GM21717 (cell line): ENCODE results near the gene RAF1.
"Not testable (repeated sequence)": the region's sequence is repeated elsewhere in the genome, so short reads cannot be mapped to it uniquely, and the experiment has no call there.

Experiments used
- ATAC-seq: cut with Tn5 transposase; IDR thresholded peaks from one replicate; pipeline ENCODE4 v1.9.1; 2021; ENCODE audit warnings: mild to moderate bottlenecking, moderate library complexity; ENCODE audit not compliant: unreplicated experiment

Gene RAF1

DNA sequence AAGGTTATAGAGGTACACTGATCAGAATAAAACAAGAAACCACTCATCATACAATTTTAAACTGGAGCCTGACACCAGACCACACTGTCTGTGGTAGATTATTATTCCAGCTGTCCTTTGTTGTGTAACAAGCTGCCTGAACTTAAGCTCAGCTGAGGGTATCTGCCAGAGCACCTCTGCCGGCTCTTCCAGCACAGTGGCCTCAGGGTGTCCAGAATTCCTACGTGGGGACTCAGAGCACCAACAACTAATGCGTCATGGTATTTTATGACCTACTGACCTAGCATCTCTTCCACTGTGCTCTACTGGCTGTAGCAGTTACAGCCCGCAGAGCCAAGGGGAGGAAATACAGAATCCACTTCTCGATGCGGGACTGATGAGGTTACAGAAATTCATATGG lies 15.6 kb upstream of the RAF1 start:
- ATAC-seq = no peak

DNA sequence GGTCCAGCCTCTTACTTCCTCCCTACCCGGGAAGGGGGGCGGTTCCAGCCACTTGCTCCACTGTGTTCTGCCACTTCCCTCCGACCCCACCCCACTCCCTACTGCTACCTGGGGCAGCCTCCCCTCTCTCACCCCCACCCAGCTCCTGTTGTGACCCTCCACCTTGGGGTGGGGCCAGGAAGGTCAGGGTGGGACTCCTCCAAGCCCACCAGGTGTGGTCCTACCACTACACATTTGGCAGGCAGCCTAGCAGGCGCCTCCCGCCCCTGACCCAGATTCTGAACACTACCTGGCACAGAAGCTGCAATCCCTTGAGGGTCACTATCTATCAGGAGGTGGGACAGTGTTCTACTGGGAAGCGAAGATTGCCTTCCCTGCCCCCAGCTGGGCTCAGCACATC lies 13.7 kb upstream of the RAF1 start:
- ATAC-seq = no peak

DNA sequence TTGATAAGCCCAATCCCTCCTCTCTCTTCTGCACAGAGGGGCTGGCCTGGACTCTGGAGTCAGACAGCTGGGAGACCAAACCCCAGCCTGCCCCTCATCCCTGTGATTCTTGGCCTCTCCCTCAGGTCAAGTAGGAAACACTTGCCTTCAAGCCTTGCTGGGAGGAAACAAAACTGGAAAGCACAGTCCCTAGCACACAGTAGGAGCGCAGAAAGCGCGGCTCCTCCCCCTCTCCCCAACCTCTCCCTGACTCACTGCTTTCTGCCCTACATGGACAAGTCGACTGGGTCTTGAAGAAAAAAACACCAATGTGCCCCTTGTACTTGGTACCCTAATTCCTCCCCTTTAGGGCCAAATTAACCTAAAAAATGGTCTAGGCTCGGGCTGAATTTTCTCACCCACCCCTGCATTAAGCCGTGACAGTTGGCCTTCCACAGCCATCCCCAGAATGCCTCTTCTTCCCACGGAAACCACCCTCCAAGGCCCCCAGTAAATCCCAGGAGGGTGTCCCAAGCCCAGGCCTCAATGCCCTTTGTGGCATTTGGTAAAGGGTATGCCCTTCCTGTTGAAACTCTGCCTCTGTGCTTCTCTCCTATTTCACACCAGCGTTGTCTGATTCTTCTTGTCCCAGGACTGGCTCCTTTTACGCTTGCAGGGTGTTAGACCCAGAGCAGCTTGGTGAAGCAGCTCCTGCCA lies 11.3 kb upstream of the RAF1 start:
- ATAC-seq = no peak

DNA sequence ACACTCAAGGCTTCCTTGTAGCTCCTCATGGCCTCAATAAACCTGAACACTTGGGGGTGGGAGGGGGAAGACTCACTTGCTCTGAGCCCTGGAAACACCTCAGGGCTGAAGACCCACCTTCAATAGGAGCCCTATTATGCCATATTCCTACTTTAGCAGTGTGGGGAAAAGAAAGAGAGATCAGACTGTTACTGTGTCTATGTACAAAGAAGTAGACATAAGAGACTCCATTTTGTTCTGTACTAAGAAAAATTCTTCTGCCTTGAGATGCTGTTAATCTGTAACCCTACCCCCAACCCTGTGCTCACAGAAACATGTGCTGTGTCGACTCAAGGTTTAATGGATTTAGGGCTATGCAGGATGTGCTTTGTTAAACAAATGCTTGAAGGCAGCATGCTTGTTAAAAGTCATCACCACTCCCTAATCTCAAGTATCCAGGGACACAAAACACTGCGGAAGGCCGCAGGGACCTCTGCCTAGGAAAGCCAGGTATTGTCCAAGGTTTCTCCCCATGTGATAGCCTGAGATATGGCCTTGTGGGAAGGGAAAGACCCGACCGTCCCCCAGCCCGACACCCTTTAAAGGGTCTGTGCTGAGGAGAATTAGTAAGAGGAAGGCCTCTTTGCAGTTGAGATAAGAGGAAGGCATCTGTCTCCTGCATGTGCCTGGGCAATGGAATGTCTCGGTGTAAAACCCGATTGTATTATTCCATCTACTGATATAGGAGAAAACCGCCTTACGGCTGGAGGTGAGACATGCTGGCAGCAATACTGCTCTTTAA lies 10.2 kb upstream of the RAF1 start:
- not testable (repeated sequence) for ATAC-seq

DNA sequence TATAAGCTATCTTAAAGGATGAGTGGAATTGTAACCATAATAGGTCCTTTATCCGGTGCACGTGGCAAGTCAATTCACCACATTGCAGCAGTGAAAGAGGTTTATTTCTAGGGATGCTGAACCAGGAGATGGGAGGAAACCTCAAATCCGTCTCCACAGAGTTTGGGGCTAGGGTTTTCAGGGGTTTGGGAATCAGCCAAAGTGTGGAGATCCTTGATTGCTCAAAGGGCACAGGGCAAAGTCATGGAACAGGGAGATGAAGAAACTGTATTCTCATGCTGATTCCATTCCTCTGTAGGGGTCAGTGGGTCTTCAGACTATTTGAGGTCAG lies 7.2 kb upstream of the RAF1 start:
- ATAC-seq = no peak

DNA sequence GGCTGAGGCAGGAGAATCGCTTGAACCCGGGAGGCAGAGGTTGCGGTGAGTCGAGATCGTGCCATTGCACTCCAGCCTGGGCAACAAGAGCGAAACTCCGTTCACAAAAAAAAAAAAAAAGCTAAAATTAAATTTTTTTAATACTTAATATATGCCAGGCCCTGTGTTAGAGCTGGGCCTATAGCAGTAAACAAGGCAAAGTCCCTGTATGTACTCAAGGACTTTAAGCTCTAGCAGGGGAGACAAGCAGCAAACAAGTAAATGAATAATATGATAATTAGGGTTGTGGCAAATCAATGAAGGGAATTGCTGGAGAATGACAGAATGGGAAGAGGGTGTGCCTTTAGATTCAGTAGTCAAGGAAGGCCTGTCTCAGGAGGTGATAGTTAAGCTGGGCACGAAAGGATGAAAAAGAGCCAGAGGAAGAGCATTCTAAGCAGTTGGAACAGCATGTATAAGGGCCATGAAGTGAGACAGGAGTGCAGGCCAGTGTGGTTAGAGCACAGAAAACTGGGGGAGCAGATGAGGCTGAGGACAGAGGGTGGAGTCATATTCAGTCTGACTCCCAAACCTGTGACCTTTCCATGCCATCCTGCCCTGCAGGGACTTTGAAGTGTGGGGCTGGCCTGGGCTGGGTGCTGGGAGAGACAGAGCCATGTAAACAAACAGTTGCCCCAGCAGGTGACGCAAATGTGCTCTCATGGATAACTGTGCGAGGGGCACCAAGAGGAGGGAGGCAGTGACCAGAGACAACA lies 6.6 kb upstream of the RAF1 start:
- no peak for ATAC-seq

DNA sequence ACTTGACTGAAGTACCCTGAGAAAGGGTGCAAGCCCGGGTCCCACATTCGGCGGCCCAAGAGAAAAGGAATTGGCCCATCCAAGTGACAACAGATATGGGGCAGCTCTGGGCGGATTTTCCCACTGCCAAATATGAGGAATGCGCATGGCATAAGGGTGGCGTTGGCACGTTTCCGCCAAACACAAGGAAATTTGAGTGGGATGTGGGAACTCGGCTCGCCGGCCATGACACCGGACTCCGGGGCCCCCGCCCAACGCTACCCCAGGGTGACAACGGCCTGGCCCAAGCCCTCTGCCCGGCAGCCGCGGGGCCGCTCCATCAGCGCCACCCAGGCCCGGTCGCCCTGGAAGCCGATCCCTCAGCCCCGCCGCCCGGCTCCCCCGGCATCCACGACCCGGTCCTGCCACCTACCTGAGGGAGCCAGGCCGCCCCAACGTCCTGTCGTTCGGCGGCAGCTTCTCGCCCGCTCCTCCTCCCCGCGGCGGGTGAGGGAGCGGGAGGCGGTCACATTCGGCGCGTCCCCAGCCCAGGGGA lies 449 bp downstream of the RAF1 start:
- ATAC-seq = peak; percentile 30

DNA sequence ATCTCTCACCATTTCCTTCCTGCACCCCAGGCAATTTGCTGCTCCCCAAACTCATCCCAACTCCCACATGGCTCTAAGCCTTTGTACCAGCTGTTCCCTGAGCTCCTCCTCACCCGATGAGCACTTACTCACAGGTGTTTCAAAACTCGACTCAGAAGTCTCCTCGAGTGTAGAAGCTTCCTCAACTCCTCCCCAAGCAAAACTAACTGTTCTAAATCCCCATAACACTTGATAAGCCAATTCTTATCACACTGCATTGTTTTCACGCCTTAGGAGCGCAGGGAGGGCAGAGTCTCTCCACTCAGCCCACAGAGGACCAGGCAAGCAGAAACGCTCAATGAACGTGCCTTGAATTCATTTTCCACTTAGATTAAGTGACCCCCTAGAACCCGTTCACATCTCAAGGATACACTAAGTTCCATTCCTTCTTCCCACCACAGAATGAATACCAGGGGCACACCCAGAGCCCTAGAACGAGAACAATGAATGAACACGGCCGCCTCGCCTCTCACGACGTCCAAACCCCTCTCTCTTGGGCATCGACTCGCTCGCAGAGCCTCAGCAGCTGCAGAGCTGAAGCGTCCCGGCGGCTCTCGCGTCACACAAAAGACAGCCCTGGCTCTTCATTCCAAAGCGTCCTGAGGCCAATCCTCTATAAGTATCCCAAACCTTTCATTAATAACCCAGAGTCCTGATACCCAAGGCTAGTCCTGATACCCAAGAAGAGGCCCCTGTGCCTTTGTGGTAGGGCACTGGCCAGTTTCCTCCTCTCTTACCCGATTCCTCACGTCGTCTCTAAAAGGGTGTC lies 1.1 kb downstream of the RAF1 start:
- peak; percentile 19 for ATAC-seq

DNA sequence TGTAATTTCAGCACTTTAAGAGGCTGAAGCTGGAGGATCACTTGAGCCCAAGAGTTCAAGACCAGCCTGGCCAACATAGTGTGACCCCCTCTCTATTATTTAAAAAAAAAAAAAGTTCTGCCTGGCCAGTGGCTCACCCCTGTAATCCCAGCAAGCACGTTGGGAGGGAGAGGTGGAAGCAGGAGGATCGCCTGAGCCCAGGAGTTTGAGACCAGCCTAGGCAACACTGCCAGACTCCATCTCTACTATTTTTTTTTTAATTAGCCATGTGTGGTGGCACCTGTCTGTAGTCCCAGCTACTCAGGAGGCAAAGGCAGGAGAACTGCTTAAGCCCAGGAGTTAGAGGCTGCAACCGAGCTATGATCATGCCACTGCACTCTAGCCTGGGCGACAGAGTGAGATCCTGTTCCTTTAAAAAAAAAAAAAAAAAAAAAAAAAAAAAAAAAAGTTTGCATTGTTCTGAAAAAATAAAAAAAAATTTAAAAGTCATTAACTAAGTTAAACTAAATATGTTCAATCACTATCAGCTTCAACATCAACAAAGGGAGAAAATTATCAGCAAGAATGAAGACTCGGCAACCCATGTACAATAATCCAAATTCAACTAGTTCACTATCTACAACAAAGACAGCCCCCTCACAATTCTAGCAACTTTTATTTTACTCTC lies 1.9 kb downstream of the RAF1 start:
- ATAC-seq = no peak

DNA sequence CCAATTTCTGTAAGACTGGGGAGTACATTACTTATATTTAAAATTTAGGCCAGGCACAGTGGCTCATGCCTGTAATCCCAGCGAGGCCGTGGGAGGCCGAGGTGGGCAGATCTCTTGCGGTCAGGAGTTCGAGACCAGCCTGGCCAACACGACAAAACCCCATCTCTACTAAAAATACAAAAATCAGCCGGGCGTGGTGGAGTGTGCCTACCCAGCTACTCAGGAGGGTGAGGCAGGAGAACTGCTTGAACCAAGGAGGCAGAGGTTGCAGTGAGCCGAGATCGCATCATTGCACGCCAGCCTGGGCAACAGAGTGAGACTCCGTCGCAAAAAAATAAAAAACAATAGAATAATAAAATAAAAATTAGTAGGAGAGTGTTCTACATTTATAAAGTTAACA lies 2.5 kb downstream of the RAF1 start:
- ATAC-seq = not testable (repeated sequence)

DNA sequence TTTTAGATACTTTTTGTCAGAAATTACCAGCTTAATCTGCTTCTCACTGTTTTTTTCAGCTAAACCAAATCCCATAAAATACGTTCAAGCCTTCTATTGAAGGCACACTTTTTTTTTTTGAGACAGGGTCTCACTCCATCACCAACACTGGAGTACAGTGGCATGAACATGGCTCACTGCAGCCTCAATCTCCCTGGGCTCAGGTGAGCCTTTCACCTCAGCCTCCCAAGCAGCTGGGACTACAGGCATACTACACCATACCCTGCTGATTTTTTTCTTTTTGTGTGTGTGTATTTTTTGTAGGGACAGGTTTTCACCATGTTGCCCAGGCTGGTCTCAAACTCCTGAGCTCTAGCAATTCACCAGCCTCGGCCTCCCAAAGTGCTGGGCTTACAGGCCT lies 3.7 kb downstream of the RAF1 start:
- no peak for ATAC-seq

DNA sequence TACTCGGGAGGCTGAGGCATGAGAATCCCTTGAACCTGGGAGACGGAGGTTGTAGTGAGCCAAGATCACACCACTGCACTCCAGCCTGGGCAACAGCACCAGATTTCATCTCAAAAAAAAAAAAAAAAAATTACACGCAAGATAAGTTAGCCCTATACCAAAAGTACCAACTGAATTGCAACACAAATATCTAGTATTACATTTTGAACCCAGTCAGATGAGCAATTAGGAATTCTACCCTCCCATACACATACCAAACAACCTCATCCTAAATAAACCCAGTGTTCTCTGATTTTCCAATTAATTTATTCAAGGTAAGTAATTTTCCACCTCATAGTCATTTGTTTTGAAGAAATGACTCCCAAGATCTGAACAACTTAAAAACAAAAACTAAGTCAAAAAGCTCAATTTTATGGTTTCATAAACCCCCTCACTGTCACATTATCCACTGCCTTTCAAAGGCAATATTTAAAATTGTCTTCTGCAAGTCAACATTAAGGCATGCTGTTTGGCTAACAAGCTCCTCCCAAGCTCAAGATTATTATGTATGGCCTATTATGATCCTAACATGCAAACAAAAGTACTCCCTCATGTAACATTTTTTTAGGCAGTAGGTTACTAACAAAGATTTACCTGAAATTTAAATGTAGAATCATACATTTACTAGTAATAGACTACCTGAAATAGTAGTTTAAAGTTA lies 4.5 kb downstream of the RAF1 start:
- ATAC-seq = no peak

DNA sequence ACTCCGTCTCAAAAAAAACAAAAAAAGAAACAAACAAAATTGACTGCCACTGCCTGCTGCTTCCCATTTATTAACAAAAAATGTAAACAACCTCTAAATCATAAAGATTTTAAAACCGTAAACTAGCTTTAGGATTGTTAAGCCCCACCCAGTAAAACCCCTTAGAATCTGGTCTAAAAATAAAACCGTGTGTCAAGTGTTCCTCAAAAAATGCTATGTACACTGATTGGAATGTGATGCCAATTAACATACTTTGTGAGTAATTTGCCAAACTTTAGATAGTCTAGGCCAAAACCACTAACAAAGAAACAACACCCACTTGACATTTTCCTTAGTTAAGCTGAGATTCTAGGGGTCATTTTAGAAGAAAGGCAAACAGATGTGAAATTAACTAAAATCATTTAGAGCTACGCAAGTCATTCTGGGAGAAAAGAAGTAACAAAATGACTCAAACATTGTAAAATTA lies 5.3 kb downstream of the RAF1 start:
- no peak for ATAC-seq

DNA sequence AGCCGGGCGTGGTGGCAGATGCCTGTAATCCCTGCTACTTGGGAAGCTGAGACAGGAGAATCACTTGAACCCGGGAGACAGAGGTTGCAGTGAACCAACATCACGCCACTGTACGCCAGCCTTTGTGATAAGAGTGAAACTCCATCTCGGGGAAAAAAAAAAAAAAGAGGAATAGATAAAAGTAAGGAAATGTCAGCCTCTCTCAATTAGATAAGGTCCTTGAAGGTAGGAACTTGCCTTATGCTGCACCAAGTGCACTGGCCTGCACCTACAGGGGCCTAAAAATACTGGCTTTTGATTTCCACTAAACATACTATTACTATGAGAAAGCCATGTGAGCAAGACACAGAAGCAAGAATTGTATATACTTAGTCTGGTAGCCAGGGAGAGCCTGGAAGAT lies 7.1 kb downstream of the RAF1 start:
- ATAC-seq = no peak

DNA sequence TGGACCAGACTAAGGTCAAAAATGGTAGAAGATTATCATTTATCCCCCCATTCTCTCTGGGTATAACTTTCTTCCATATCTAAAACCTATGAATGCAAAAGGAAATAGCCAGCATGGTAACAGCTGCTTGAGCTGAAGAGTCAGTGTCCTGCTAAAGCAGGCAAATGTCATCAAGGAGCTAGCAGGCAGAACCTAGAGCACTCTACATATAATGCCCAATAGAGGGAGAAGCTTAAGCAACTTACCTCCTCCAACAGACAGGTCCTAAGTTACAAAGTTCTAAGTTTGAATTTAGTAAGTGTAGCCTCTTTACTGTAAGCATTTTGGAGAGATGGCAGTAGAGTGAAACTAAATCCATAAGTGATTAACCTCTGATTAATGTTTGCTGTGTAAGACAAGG lies 7.7 kb downstream of the RAF1 start:
- ATAC-seq = no peak

DNA sequence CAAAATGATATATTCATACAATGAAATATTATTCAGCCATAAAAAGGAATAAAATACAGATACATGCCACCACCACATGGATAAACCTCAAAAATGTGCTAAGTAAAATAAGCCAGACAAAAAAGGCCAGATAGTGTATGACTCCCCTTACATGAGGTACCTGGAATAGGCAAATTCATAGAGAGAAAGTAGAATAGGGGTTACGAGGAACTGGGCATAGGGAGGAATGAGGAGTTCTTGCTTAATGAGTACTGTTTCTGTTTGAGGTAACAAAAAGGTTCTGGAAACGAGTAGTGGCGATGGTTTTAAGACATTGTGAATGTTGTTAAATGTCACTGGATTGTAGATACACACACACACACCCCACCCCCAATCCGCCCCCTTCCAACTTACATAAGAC lies 8.2 kb downstream of the RAF1 start:
- no peak for ATAC-seq

DNA sequence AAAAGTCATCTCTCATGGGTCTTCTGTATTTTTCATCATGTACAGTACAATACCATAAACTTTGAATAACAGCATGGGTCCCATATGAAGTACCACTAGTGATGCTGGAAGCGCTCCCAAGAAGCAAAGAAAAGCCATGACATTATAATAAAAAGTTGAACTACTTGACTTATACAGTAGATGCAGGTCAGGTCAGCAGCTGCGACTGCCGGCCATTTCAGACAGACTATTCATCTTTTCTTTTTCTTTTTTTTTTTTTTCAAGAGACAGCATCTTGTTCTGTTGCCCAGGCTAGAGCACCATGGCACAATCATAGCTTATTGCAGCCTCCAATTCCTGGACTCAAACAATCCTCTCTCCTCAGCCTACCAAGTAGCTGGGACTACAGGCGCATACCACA lies 10.2 kb downstream of the RAF1 start:
- no peak for ATAC-seq

DNA sequence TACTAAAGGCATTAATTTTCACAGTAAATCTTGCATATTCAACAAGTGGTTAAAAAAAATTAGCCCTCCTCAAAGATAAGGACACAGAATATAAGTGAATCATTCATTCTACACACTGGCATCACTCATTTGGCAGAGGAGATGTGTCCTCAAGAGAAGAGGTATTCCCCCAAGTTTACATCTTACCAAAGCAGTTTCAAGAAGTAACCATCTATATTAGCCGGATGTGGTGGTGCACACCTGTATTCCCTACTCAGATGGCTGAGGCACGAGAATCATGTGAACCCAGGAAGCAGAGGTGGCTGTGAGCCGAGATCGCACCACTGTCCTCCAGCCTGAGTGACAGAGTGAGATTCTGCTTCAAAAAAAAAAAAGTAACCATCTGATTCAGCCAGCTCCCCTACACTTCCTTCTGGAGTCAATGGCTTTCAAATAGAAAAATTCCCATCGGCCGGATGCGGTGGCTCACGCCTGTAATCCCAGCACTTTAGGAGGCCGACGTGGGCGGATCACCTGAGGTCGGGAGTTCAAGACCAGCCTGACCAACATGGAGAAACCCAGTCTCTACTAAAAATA lies 15.4 kb downstream of the RAF1 start:
- peak; percentile 56 for ATAC-seq

DNA sequence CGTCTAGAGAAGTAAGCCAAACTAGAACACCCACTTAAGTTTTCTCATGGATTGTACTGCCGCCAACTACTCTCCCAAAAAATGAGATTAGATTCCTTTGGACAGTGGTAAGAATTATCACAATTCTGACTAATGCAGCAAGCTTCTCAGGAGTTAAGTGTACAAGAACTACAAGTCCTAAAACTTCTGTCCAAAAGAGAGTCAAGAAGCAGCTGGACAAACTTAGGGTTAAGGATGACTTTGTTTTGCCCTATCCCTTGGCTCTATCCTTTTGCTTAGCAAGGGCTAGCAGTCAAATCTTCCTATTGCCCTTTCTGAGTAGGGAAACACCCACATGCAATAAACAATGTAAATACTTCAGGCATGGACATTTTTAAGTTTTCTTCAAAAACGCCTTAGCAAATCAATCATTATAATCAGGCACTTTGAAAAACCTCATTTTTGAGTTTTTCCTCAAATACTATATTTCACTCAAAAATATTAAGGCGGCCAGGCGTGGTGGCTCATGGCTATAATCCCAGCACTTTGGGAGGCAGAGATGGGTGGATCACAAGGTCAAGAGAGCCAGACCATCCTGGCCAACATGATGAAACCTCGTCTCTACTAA lies 19.5 kb downstream of the RAF1 start:
- no peak for ATAC-seq
